PC-9 (cell line): ENCODE results near the gene CACNA1E.

Experiments
- EZH2 ChIP-seq: fragments of 200-600 bp; sonication (generic); IDR thresholded peaks from 2 replicates; pipeline ENCODE4 v1.8.0; 2017; ENCODE audit warnings: antibody characterized with exemption, low read depth
- TF ChIP-seq, protein P1 (sequence below): fragments of 200-600 bp; sonication (generic); conservative IDR thresholded peaks from 2 replicates; pipeline ENCODE4 v1.6.1; 2017; ENCODE audit warnings: mixed run types, antibody characterized with exemption, mild to moderate bottlenecking, moderate library complexity

DNA sequence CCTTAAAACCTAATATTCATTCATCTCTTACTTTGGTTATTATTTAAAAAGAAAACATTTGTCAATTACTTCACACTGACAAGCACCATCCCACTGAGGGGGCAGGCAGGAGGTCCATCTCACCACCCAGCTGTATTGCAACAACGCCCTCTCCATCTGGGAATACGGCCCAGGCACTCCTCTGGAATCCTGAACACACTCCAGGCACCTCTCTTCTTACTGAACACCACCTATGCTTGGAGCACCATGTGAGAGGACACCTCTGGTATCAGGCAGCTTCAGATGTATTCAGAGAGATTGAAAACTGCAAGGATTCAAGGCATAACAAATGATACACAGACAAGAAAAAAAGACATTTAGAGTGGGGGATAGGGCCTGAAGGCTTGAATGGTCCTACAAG, 147.1 kb downstream of the CACNA1E start:
- TF ChIP-seq, protein P1, sequence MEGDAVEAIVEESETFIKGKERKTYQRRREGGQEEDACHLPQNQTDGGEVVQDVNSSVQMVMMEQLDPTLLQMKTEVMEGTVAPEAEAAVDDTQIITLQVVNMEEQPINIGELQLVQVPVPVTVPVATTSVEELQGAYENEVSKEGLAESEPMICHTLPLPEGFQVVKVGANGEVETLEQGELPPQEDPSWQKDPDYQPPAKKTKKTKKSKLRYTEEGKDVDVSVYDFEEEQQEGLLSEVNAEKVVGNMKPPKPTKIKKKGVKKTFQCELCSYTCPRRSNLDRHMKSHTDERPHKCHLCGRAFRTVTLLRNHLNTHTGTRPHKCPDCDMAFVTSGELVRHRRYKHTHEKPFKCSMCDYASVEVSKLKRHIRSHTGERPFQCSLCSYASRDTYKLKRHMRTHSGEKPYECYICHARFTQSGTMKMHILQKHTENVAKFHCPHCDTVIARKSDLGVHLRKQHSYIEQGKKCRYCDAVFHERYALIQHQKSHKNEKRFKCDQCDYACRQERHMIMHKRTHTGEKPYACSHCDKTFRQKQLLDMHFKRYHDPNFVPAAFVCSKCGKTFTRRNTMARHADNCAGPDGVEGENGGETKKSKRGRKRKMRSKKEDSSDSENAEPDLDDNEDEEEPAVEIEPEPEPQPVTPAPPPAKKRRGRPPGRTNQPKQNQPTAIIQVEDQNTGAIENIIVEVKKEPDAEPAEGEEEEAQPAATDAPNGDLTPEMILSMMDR, result no peak
- no peak for TF ChIP-seq EZH2
